ENCODE data around the gene TRIM34. TPM values are rescaled to one million over a fixed set of nuclear protein-coding genes. Genes with fewer than 3 reads are reported as not detected.
"Not testable (repeated sequence)": the region's sequence is repeated elsewhere in the genome, so short reads cannot be mapped to it uniquely, and the experiment has no call there.

The TRIM34 gene
- total and polyA plus RNA-seq, 2 donors (not counting 1 experiment from before 2014, with no cell fraction given) = 21.9 to 29.1 TPM

DNA sequence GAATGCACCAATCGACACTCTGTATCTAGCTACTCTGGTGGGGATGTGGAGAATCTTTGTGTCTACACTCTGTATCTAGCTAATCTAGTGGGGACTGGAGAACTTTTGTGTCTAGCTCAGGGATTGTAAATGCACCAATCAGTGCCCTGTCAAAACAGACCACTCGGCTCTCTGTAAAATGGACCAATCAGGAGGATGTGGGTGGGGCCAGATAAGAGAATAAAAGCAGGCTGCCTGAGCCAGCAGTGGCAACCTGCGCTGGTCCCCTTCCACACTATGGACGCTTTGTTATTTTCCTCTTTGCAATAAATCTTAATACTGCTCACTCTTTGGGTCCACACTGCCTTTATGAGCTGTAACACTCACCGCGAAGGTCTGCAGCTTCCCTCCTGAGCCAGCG, 58.8 kb downstream of the TRIM34 start:
- Histone ChIP-seq H3K36me3 (replicated peaks in 1 of 2; ENCODE audit: control extremely low read depth in 1 of 2, control insufficient read depth in 1 of 2, extremely low read depth in 1 of 2, insufficient read depth in 2 of 2, low read length in 1 of 2) (peaks cover 15 to 16% of the 10 kb centered on the region in 2 experiments), H2AFZ (ENCODE audit: insufficient read depth, low read depth, low read length, poor library complexity, severe bottlenecking) (peak overlapping the region; percentile 79), H3K4me3 (ENCODE audit: control extremely low read depth in 1 of 5, extremely low read depth in 1 of 5, insufficient read depth in 1 of 5, low read depth in 2 of 5, low read length in 4 of 5) (peak overlapping the region in 3 of 5 experiments; percentile 61 to 94 (median 90)), H3K27ac (ENCODE audit: low read length in 2 of 2) (peak overlapping the region in 1 of 2 donors; percentile 81), H3K4me1 (ENCODE audit: control insufficient read depth in 2 of 2, insufficient read depth in 2 of 2, low read length in 2 of 2) (peaks cover 13 to 28% of the 10 kb centered on the region in 2 donors), H3K79me2 (ENCODE audit: control insufficient read depth, insufficient read depth, low read length) (peaks cover 68% of the 10 kb centered on the region), H3K9ac (ENCODE audit: low read length) (peak overlapping the region; percentile 78), H3K4me2 (replicated peaks; ENCODE audit: low read depth, low read length, poor library complexity, severe bottlenecking) (peak overlapping the region; percentile 88), H4K20me1 (ENCODE audit: control insufficient read depth, insufficient read depth, low read length, poor library complexity, severe bottlenecking) (peaks cover 11% of the 10 kb centered on the region)
- H3K27me3 ChIP-seq (replicated peaks in 1 of 4; ENCODE audit: control extremely low read depth in 1 of 4, control insufficient read depth in 3 of 4, insufficient read depth in 4 of 4, low read length in 3 of 4); ATAC-seq (ENCODE audit: low read depth); H3K9me3 Mint-ChIP-seq (ENCODE audit: insufficient read depth); DNase-seq; H3K9me3 ChIP-seq (ENCODE audit: control extremely low read depth in 1 of 3, control insufficient read depth in 2 of 3, insufficient read depth in 1 of 3, low read length in 2 of 3); H3K27me3 Mint-ChIP-seq: not testable (repeated sequence)
- intact Hi-C loops (cut with micrococcal nuclease) = loop anchor here (1.0 to 10.0 kb wide), 8 partner anchors 17 to 801 kb away; partner anchors contain the start of genes ARFIP2, FHIP1B, OR52N2 and TIMM10B
- Mint-ChIP-seq H3K27ac (peak overlapping the region; percentile 90), H3K4me3 (peak overlapping the region; percentile 90), H3K4me1 (peaks cover 37% of the 10 kb centered on the region)
- 60% methylated on average over 1 of the region's 7 CpGs for WGBS (ENCODE audit: insufficient coverage)
- CTCF ChIA-PET = interaction anchor here (1.0 to 5.2 kb wide), 17 partner anchors 12 to 551 kb away, joined by 3 to 82 read pairs (median 7); partner anchors contain the start of genes OR52N2 and TRIM34
- POLR2A ChIA-PET = interaction anchor here (1.3 kb wide), 1 partner anchor 59 kb away, joined by 3 read pairs; the partner anchor contains the start of gene TRIM34

GRCh38 chr11:5684036-5684645, 59.3 kb downstream of the TRIM34 start:
- Mint-ChIP-seq H3K27ac (peak overlapping the region; percentile 90), H3K9me3 (ENCODE audit: insufficient read depth) (no peaks in the 10 kb centered on the region), H3K4me3 (peak overlapping the region; percentile 90), H3K4me1 (peaks cover 41% of the 10 kb centered on the region), H3K27me3 (no peaks in the 10 kb centered on the region)
- peaks cover 10 to 11% of the 10 kb centered on the region in 2 experiments for H3K36me3 ChIP-seq (replicated peaks in 1 of 2; ENCODE audit: control extremely low read depth in 1 of 2, control insufficient read depth in 1 of 2, extremely low read depth in 1 of 2, insufficient read depth in 2 of 2, low read length in 1 of 2)
- DNase-seq (no peak), ATAC-seq (ENCODE audit: low read depth) (no peak)
- TF ChIP-seq, protein P1, sequence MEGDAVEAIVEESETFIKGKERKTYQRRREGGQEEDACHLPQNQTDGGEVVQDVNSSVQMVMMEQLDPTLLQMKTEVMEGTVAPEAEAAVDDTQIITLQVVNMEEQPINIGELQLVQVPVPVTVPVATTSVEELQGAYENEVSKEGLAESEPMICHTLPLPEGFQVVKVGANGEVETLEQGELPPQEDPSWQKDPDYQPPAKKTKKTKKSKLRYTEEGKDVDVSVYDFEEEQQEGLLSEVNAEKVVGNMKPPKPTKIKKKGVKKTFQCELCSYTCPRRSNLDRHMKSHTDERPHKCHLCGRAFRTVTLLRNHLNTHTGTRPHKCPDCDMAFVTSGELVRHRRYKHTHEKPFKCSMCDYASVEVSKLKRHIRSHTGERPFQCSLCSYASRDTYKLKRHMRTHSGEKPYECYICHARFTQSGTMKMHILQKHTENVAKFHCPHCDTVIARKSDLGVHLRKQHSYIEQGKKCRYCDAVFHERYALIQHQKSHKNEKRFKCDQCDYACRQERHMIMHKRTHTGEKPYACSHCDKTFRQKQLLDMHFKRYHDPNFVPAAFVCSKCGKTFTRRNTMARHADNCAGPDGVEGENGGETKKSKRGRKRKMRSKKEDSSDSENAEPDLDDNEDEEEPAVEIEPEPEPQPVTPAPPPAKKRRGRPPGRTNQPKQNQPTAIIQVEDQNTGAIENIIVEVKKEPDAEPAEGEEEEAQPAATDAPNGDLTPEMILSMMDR (IDR thresholded peaks at IDR 0.05) = no peak
- no peak for TF ChIP-seq EZH2 (IDR thresholded peaks at IDR 0.05; ENCODE audit: borderline replicate concordance, insufficient read depth, low read depth, low read length, poor library complexity, severe bottlenecking)
- peak overlapping the region; percentile 79 for H2AFZ ChIP-seq (ENCODE audit: insufficient read depth, low read depth, low read length, poor library complexity, severe bottlenecking)
- intact Hi-C loops (cut with micrococcal nuclease) = loop anchor here (1.0 to 10.0 kb wide), 8 partner anchors 16 to 801 kb away; partner anchors contain the start of genes ARFIP2, FHIP1B, OR52N2 and TIMM10B
- peaks cover 11% of the 10 kb centered on the region for H4K20me1 ChIP-seq (ENCODE audit: control insufficient read depth, insufficient read depth, low read length, poor library complexity, severe bottlenecking)
- no peaks in the 10 kb centered on the region for H3K9me3 ChIP-seq (ENCODE audit: control extremely low read depth in 1 of 3, control insufficient read depth in 2 of 3, insufficient read depth in 1 of 3, low read length in 2 of 3)
- H3K4me3 ChIP-seq (ENCODE audit: control extremely low read depth in 1 of 5, extremely low read depth in 1 of 5, insufficient read depth in 1 of 5, low read depth in 2 of 5, low read length in 4 of 5) = peak overlapping the region; percentile 61 to 94 (median 72)
- WGBS (ENCODE audit: insufficient coverage) = no CpG with 5 or more reads among the region's 8 CpGs
- peak overlapping the region; percentile 88 for H3K4me2 ChIP-seq (replicated peaks; ENCODE audit: low read depth, low read length, poor library complexity, severe bottlenecking)
- ChIA-PET POLR2A (interaction anchor here (0.9 to 1.0 kb wide), 3 partner anchors 17 to 57 kb away, joined by 3 to 5 read pairs (median 3); no protein-coding TSS in a partner anchor), CTCF (interaction anchor here (0.8 to 5.2 kb wide), 28 partner anchors 10 to 1497 kb away, joined by 3 to 82 read pairs (median 6); partner anchors contain the start of genes OR52N2 and TRIM34)
- H3K79me2 ChIP-seq (ENCODE audit: control insufficient read depth, insufficient read depth, low read length) = peaks cover 68% of the 10 kb centered on the region
- peaks cover 18 to 33% of the 10 kb centered on the region in 2 donors for H3K4me1 ChIP-seq (ENCODE audit: control insufficient read depth in 2 of 2, insufficient read depth in 2 of 2, low read length in 2 of 2)
- no peaks in the 10 kb centered on the region for H3K27me3 ChIP-seq (replicated peaks in 1 of 4; ENCODE audit: control extremely low read depth in 1 of 4, control insufficient read depth in 3 of 4, insufficient read depth in 4 of 4, low read length in 3 of 4)
- H3K9ac ChIP-seq (ENCODE audit: low read length) = peak overlapping the region; percentile 78
- peak overlapping the region; percentile 81 to 89 for H3K27ac ChIP-seq (ENCODE audit: low read length in 2 of 2)
